Fibroblast of lung (primary cell): ENCODE measurements around the gene TBC1D17. TPM values are rescaled to one million over a fixed set of nuclear protein-coding genes. Genes with fewer than 3 reads are reported as not detected.

ENCODE experiments used
- DNase-seq, 2 donors: peaks; one replicate each; pipeline versions ENCODE4 v3.0.0 to v3.0.0-alpha.2; 2010; ENCODE audit warnings: low read depth in 2 of 2
- H2AFZ ChIP-seq: 2 replicates; pipeline ENCODE4 v1.5.1; 2012; ENCODE audit warnings: low read length, control low read depth, inconsistent platforms
- H3K27ac ChIP-seq: 2 replicates; pipeline ENCODE4 v1.5.1; 2011; ENCODE audit warnings: low read length, control low read depth; ENCODE audit not compliant: insufficient read depth
- H3K27me3 ChIP-seq: 2 replicates; pipeline ENCODE4 v1.5.1; 2011; ENCODE audit warnings: mild to moderate bottlenecking, low read length; ENCODE audit not compliant: control insufficient read depth, insufficient read depth
- H3K36me3 ChIP-seq: 2 replicates; pipeline ENCODE4 v1.5.1; 2011; ENCODE audit warnings: low read length; ENCODE audit not compliant: control insufficient read depth, insufficient read depth
- H3K4me1 ChIP-seq: 2 replicates; pipeline ENCODE4 v1.5.1; 2011; ENCODE audit warnings: low read length; ENCODE audit not compliant: control insufficient read depth, insufficient read depth; ENCODE audit errors: extremely low read depth
- H3K4me2 ChIP-seq: 2 replicates; pipeline ENCODE4 v1.5.1; 2011; ENCODE audit warnings: low read length, control low read depth; ENCODE audit not compliant: insufficient read depth; ENCODE audit errors: extremely low read depth
- H3K4me3 ChIP-seq, 4 experiments: fragments of 200-600 bp in 1 of 4; sonication (generic) in 1 of 4; replicated peaks in 1 of 4; 2 replicates each; pipeline ENCODE4 v1.5.1; 2011 to 2016; ENCODE audit warnings: low read length in 4 of 4, low read depth in 3 of 4, mild to moderate bottlenecking in 3 of 4, control low read depth in 2 of 4, inconsistent platforms in 1 of 4, mixed read lengths in 1 of 4; ENCODE audit not compliant: insufficient read depth in 1 of 4; ENCODE audit errors: control extremely low read depth in 1 of 4
- H3K79me2 ChIP-seq: 2 replicates; pipeline ENCODE4 v1.5.1; 2012; ENCODE audit warnings: mild to moderate bottlenecking, low read length, inconsistent platforms; ENCODE audit not compliant: control insufficient read depth, insufficient read depth
- H3K9ac ChIP-seq: 2 replicates; pipeline ENCODE4 v1.5.1; 2011; ENCODE audit warnings: mild to moderate bottlenecking, low read length, control low read depth; ENCODE audit not compliant: insufficient read depth
- H3K9me3 ChIP-seq: 2 replicates; pipeline ENCODE4 v1.5.1; 2012; ENCODE audit warnings: low read depth, low read length; ENCODE audit not compliant: control insufficient read depth, insufficient read depth
- H4K20me1 ChIP-seq: 2 replicates; pipeline ENCODE4 v1.5.1; 2011; ENCODE audit warnings: low read length; ENCODE audit not compliant: control insufficient read depth, insufficient read depth; ENCODE audit errors: extremely low read depth
- EZH2 ChIP-seq: IDR thresholded peaks from 2 replicates; pipeline ENCODE4 v1.5.1; 2012; ENCODE audit warnings: low read length, control low read depth, mild to moderate bottlenecking; ENCODE audit errors: missing control alignments
- polyA plus RNA-seq, 2 donors: library from polyadenylated mRNA; depleted of rRNA in 1 of 2; stranded (reverse) in 1 of 2; unstranded in 1 of 2; fragments of >200 nt; gene quantifications; 2 replicates each; pipeline ENCODE4 v1.2.1, GENCODE V29; 2011 to 2012; ENCODE audit warnings: missing spikeins in 1 of 2
- total RNA-seq: library from RNA; depleted of rRNA; stranded (reverse); fragments of >200 nt; gene quantifications from 2 replicates; pipeline ENCODE4 v1.2.1, GENCODE V29; 2014
- TF ChIP-seq, protein P1 (sequence below), 2 donors: IDR thresholded peaks in 1 of 2; conservative IDR thresholded peaks in 1 of 2; 1 replicate in 1 of 2; 2 replicates in 1 of 2; pipeline ENCODE4 v1.5.1; 2011 to 2012; ENCODE audit warnings: low read length in 2 of 2, control low read depth in 1 of 2, inconsistent platforms in 1 of 2, low read depth in 1 of 2, mild to moderate bottlenecking in 1 of 2

TBC1D17 gene
- total and polyA plus RNA-seq, 2 donors (not counting 1 experiment from before 2014, with no cell fraction given) = 19.5 to 32.5 TPM

DNA sequence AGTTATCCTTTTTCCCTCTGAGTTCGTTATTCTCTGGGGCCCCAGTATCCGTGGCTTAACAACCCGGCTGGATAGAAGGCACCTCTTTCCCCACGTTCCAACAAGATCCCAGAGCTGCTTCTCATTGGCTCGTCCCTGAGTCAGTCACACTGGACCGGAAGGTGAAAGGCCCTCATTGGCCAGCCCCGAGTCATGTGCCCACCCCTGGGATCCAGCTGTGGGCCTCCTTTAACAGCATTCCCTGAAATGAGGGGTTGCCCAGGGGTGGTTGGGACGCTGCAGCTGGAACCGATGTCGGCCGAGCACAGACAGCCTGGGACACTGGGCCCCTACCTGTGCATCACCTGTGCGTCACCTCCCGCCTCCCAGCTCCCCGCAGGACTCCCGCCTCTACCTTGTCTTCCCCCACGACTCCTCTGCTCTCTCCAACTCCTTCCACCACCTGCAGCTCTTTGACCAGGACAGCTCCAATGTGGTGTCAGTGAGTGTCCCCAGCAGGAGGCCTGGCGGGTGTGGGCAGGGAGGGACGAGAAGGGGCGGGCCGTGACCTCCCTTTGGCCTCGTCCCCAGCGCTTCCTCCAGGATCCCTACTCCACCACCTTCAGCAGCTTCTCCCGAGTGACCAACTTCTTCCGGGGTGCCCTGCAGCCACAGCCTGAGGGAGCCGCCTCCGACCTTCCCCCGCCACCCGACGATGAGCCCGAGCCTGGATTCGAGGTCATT, 4.3 kb downstream of the TBC1D17 start:
- no peaks in the 10 kb centered on the region for H4K20me1 ChIP-seq
- H3K4me1 ChIP-seq = peaks cover 4% of the 10 kb centered on the region
- TF ChIP-seq, protein P1, sequence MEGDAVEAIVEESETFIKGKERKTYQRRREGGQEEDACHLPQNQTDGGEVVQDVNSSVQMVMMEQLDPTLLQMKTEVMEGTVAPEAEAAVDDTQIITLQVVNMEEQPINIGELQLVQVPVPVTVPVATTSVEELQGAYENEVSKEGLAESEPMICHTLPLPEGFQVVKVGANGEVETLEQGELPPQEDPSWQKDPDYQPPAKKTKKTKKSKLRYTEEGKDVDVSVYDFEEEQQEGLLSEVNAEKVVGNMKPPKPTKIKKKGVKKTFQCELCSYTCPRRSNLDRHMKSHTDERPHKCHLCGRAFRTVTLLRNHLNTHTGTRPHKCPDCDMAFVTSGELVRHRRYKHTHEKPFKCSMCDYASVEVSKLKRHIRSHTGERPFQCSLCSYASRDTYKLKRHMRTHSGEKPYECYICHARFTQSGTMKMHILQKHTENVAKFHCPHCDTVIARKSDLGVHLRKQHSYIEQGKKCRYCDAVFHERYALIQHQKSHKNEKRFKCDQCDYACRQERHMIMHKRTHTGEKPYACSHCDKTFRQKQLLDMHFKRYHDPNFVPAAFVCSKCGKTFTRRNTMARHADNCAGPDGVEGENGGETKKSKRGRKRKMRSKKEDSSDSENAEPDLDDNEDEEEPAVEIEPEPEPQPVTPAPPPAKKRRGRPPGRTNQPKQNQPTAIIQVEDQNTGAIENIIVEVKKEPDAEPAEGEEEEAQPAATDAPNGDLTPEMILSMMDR (conservative IDR thresholded peaks at IDR 0.05 in 1 of 2, IDR thresholded peaks at IDR 0.05 in 1 of 2; ENCODE audit: low read depth in 1 of 2, low read length in 2 of 2) = no peak
- TF ChIP-seq EZH2 = no peak
- H3K79me2 ChIP-seq = peaks cover 3% of the 10 kb centered on the region
- no peak overlapping the region for H3K4me3 ChIP-seq
- no peak overlapping the region for H3K9ac ChIP-seq
- no peak overlapping the region for H3K4me2 ChIP-seq
- no peak for DNase-seq
- peaks cover 50% of the 10 kb centered on the region for H3K36me3 ChIP-seq
- no peaks in the 10 kb centered on the region for H3K9me3 ChIP-seq
- no peak overlapping the region for H3K27ac ChIP-seq
- H2AFZ ChIP-seq = no peak overlapping the region
- H3K27me3 ChIP-seq = no peaks in the 10 kb centered on the region

DNA sequence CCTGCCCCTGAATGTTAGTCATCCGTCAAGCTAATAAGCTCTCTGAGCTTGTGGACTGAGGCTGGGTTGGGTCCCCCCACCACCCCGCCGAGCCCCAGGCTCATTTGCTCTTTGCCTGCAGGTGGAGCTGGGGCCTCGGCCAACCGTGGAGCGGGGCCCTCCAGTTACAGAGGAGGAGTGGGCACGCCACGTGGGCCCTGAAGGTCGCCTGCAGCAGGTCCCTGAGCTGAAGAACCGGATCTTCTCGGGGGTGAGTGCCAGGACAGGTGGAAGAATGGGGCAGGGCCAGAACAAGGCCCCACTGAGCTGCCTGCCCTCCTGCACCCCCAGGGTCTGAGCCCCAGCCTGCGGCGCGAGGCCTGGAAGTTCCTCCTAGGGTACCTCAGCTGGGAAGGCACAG, 5.1 kb downstream of the TBC1D17 start:
- Histone ChIP-seq H3K9me3 (no peaks in the 10 kb centered on the region), H3K36me3 (peaks cover 50% of the 10 kb centered on the region), H3K9ac (no peak overlapping the region), H2AFZ (no peak overlapping the region), H3K4me3 (no peak overlapping the region), H4K20me1 (no peaks in the 10 kb centered on the region), H3K27ac (no peak overlapping the region), H3K4me1 (peaks cover 4% of the 10 kb centered on the region), H3K79me2 (peaks cover 3% of the 10 kb centered on the region), H3K4me2 (no peak overlapping the region), H3K27me3 (no peaks in the 10 kb centered on the region)
- no peak for TF ChIP-seq EZH2
- TF ChIP-seq, protein P1 (conservative IDR thresholded peaks at IDR 0.05 in 1 of 2, IDR thresholded peaks at IDR 0.05 in 1 of 2; ENCODE audit: low read depth in 1 of 2, low read length in 2 of 2) = no peak
- DNase-seq = no peak

DNA sequence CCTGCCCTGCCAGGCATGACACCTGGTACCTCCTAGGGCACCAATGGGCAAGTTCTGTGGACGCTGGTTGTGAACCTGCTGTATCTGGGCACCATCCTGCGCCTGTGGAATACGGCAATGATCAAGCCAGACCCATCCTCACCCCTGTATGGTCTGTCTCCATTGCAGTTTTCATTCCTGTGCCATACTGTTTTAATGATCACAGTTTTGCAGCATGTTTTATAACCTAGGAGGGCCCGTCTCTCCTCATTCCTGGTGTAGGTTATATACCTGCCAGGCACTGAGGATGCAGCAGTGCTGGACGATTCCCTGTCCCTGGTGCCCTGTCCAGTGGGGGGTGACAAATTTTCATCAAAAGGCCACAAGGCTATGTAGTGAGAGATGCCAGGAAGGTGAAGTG, 5.6 kb downstream of the TBC1D17 start:
- Histone ChIP-seq H3K4me2 (no peak overlapping the region), H4K20me1 (no peaks in the 10 kb centered on the region), H3K27ac (no peak overlapping the region), H2AFZ (no peak overlapping the region), H3K4me1 (peaks cover 4% of the 10 kb centered on the region), H3K9me3 (no peaks in the 10 kb centered on the region), H3K79me2 (peaks cover 3% of the 10 kb centered on the region), H3K4me3 (no peak overlapping the region), H3K36me3 (peaks cover 50% of the 10 kb centered on the region), H3K9ac (no peak overlapping the region), H3K27me3 (no peaks in the 10 kb centered on the region)
- no peak for DNase-seq
- TF ChIP-seq, protein P1 (conservative IDR thresholded peaks at IDR 0.05 in 1 of 2, IDR thresholded peaks at IDR 0.05 in 1 of 2; ENCODE audit: low read depth in 1 of 2, low read length in 2 of 2) = no peak
- no peak for TF ChIP-seq EZH2
